Hematopoietic multipotent progenitor cell treated with erythropoietin and hydrocortisone succinate and interleukin-3 and kit ligand, for 17 days (in vitro differentiated cells): ENCODE results near the gene PHF13.
A peak's percentile ranks its signal among the peaks of the same experiment; 100 is the strongest.

ENCODE experiments used
- DNase-seq: peaks from one replicate; pipeline ENCODE4 v3.0.0-alpha.2; 2015; ENCODE audit warnings: low spot score

The PHF13 gene

DNA sequence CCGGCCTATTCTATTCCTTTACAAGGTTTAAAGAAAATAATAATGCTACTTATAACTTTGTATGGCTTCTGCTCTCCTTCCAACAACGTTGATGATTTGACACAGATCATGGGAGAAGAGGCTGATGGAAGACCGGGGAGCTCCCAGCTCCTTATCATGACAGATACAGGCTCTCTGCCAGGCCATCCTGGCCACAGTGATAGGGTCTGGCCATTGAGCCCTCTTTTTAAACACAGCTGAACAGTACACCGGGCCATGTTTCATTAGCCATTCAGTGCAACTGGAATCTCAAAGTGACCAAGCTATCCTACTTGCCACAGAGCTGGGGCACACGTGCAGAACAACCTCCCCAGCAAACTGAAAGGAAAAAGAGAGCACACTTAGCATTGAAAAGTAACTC lies 53.2 kb downstream of the PHF13 start:
- DNase-seq = peak; percentile 56

DNA sequence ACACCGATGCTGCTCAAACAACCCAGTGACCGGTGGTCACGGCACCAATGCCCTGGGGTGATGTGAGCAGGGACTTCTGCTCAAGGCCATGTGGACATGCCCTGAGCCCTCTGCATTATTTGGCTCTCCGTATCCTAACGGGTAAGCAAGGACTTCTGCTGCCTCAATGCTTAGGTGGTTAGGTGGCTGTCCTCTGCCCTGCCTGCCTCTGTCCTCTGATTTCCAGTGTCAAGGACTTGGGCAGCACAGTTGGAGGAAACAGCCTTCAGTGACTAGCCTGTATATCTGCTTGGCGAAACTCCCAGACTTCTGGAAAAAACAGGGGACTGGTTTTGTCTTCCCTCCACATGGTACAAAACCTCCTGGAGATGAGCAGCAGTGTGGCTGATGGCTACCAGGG lies 53.6 kb downstream of the PHF13 start:
- DNase-seq = no peak

DNA sequence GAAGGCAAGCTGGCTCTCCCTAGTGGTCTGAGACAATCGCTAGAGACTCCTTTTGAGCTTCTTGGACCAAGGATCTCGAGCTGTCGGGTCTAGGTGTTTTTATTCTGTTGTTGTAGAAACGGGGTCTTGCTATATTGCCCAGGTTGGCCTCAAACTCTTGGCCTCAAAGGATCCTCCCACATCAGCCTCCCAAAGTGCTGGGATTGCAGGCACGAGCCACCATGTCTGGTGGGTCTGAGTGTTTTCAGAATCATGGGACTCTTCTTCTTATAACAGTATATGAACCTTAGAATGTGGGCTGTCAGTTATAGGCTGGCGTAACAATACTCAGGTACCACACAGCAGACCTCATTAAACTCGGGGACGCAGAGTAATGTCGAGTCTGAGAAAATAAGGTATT lies 55.0 kb downstream of the PHF13 start:
- no peak for DNase-seq

DNA sequence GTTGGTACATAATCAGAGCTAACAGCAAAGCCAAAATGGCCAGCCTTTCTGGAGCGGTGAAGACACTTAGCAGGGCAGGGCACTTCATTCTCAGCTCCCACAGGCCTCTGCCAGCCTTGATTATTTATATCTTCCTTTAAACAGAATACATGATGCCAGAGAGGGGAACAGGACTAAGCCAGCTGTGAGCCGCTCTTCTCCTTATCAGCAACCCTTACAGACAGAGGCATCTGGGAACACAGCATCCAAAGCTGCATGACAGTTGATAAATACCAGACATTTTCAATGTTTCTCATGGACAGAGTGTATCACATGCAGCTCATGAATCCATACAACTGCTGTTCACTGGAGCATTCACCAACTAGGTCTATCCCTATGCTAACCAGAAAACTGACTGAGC lies 59.0 kb downstream of the PHF13 start:
- peak; percentile 76 for DNase-seq
